SK-N-SH treated with all-trans-retinoic acid at 6 μM for 48 hours (cell line): ENCODE results near the gene GLDC.

Experiments
- ATAC-seq: fragments of 200-7000 bp; cut with Tn5 transposase; 3 replicates; pipeline ENCODE4 v1.9.1; 2020; ENCODE audit warnings: mild to moderate bottlenecking, moderate library complexity
- ARNTL ChIP-seq: fragments of 450-650 bp; formaldehyde crosslinking; IDR thresholded peaks from 2 replicates; pipeline ENCODE4 v1.5.0; 2020; ENCODE audit warnings: low read depth, mild to moderate bottlenecking, moderate library complexity, borderline replicate concordance
- BACH2 ChIP-seq: fragments of 250-450 bp; sonication (Bioruptor Pico); IDR thresholded peaks from 2 replicates; pipeline ENCODE4 v1.9.0; 2021; ENCODE audit warnings: mild to moderate bottlenecking, borderline replicate concordance
- CREB5 ChIP-seq: fragments of 250-450 bp; sonication (Bioruptor Pico); IDR thresholded peaks from 2 replicates; pipeline ENCODE4 v1.5.1; 2020; ENCODE audit warnings: low read depth, mild to moderate bottlenecking, moderate library complexity
- CSDC2 ChIP-seq: fragments of 250-450 bp; sonication (Bioruptor Pico); IDR thresholded peaks from 2 replicates; pipeline ENCODE4 v1.5.0; 2020; ENCODE audit warnings: mild to moderate bottlenecking, moderate library complexity
- CSRNP3 ChIP-seq: fragments of 250-450 bp; sonication (Bioruptor Pico); IDR thresholded peaks from 2 replicates; pipeline ENCODE4 v1.5.1; 2021; ENCODE audit warnings: mild to moderate bottlenecking, moderate library complexity
- ESRRG ChIP-seq: fragments of 250-450 bp; sonication (Bioruptor Pico); IDR thresholded peaks from 2 replicates; pipeline ENCODE4 v1.6.1; 2021; ENCODE audit warnings: mild to moderate bottlenecking
- GLIS3 ChIP-seq: fragments of 250-450 bp; sonication (Bioruptor Pico); IDR thresholded peaks from 2 replicates; pipeline ENCODE4 v1.5.0; 2020; ENCODE audit warnings: mild to moderate bottlenecking, moderate library complexity
- ISL1 ChIP-seq: fragments of 250-450 bp; sonication (Bioruptor Pico); IDR thresholded peaks from 2 replicates; pipeline ENCODE4 v2.1.2; 2022; ENCODE audit warnings: mild to moderate bottlenecking, moderate library complexity
- PATZ1 ChIP-seq: fragments of 250-450 bp; sonication (Bioruptor Pico); IDR thresholded peaks from 2 replicates; pipeline ENCODE4 v1.8.0; 2020; ENCODE audit warnings: mild to moderate bottlenecking, moderate library complexity, borderline replicate concordance
- POU6F1 ChIP-seq: fragments of 250-450 bp; sonication (Bioruptor Pico); IDR thresholded peaks from 2 replicates; pipeline ENCODE4 v1.8.0; 2021; ENCODE audit warnings: low read depth, mild to moderate bottlenecking, moderate library complexity, borderline replicate concordance
- PPARA ChIP-seq: fragments of 250-450 bp; sonication (Bioruptor Pico); IDR thresholded peaks from 2 replicates; pipeline ENCODE4 v1.5.0; 2020; ENCODE audit warnings: mild to moderate bottlenecking, borderline replicate concordance
- RARB ChIP-seq: fragments of 250-450 bp; sonication (Bioruptor Pico); IDR thresholded peaks from 2 replicates; pipeline ENCODE4 v1.8.0; 2021; ENCODE audit warnings: mild to moderate bottlenecking, moderate library complexity
- SNAI2 ChIP-seq: fragments of 250-450 bp; sonication (Bioruptor Pico); IDR thresholded peaks from 2 replicates; pipeline ENCODE4 v1.5.0; 2020; ENCODE audit warnings: mild to moderate bottlenecking, moderate library complexity
- TCF4 ChIP-seq: fragments of 250-450 bp; sonication (Bioruptor Pico); IDR thresholded peaks from 2 replicates; pipeline ENCODE4 v1.8.0; 2021; ENCODE audit warnings: mild to moderate bottlenecking, moderate library complexity, borderline replicate concordance
- TOX ChIP-seq: fragments of 250-450 bp; sonication (Bioruptor Pico); IDR thresholded peaks from 2 replicates; pipeline ENCODE4 v1.8.0; 2021; ENCODE audit warnings: mild to moderate bottlenecking, moderate library complexity, borderline replicate concordance
- ZC3H10 ChIP-seq: fragments of 250-450 bp; sonication (Bioruptor Pico); IDR thresholded peaks from 2 replicates; pipeline ENCODE4 v1.5.1; 2021; ENCODE audit warnings: mild to moderate bottlenecking, moderate library complexity
- ZFP3 ChIP-seq: fragments of 250-450 bp; sonication (Bioruptor Pico); IDR thresholded peaks from 2 replicates; pipeline ENCODE4 v1.5.0; 2020; ENCODE audit warnings: mild to moderate bottlenecking, moderate library complexity
- ZFP30 ChIP-seq: fragments of 450-650 bp; formaldehyde crosslinking; IDR thresholded peaks from 2 replicates; pipeline ENCODE4 v1.5.0; 2022; ENCODE audit warnings: mild to moderate bottlenecking, moderate library complexity
- ZNF565 ChIP-seq: fragments of 450-650 bp; formaldehyde crosslinking; conservative IDR thresholded peaks from 2 replicates; pipeline ENCODE4 v1.5.0; 2020; ENCODE audit warnings: low read depth, mild to moderate bottlenecking, moderate library complexity
- ZNF70 ChIP-seq: fragments of 450-650 bp; formaldehyde crosslinking; IDR thresholded peaks from 2 replicates; pipeline ENCODE4 v1.5.0; 2020; ENCODE audit warnings: mild to moderate bottlenecking, moderate library complexity
- ZNF8 ChIP-seq: fragments of 450-650 bp; formaldehyde crosslinking; IDR thresholded peaks from 2 replicates; pipeline ENCODE4 v1.5.0; 2020; ENCODE audit warnings: mild to moderate bottlenecking, moderate library complexity

Gene GLDC

GRCh38 chr9:6667080-6667479 is 21.6 kb upstream of the GLDC start (continued):
- TF ChIP-seq RARB (CRISPR knock-in tag) (no peak), ESRRG (CRISPR knock-in tag) (no peak), ISL1 (CRISPR knock-in tag) (no peak), CSDC2 (CRISPR knock-in tag) (no peak), TOX (CRISPR knock-in tag) (no peak), BACH2 (CRISPR knock-in tag) (no peak), GLIS3 (no peak)

GRCh38 chr9:6665628-6666027 is 20.1 kb upstream of the GLDC start:
- TF ChIP-seq GLIS3 (no peak), ARNTL (CRISPR knock-in tag) (no peak), RARB (CRISPR knock-in tag) (no peak), ZNF70 (CRISPR knock-in tag) (no peak), CSRNP3 (CRISPR knock-in tag) (no peak), PATZ1 (CRISPR knock-in tag) (no peak), PPARA (CRISPR knock-in tag) (no peak), ESRRG (CRISPR knock-in tag) (no peak), CREB5 (CRISPR knock-in tag) (no peak), ZNF8 (CRISPR knock-in tag) (no peak), SNAI2 (CRISPR knock-in tag) (no peak), ZNF565 (no peak)
- no peak for ATAC-seq

- no peak for ATAC-seq
- TF ChIP-seq CSRNP3 (CRISPR knock-in tag) (no peak), ZC3H10 (CRISPR knock-in tag) (no peak), RARB (CRISPR knock-in tag) (no peak), BACH2 (CRISPR knock-in tag) (no peak), ISL1 (CRISPR knock-in tag) (no peak), ZFP3 (CRISPR knock-in tag) (no peak), GLIS3 (no peak), ARNTL (CRISPR knock-in tag) (no peak), ZNF565 (no peak), ZNF70 (CRISPR knock-in tag) (no peak), PATZ1 (CRISPR knock-in tag) (no peak), PPARA (CRISPR knock-in tag) (no peak), CSDC2 (CRISPR knock-in tag) (no peak), SNAI2 (CRISPR knock-in tag) (no peak), POU6F1 (CRISPR knock-in tag) (no peak), ZFP30 (CRISPR knock-in tag) (no peak), CREB5 (CRISPR knock-in tag) (no peak), TCF4 (CRISPR knock-in tag) (no peak)
- TF ChIP-seq, all 23 proteins: peak for 0
Measured at GRCh38 chr9:6664204-6664680, 18.7 kb upstream of the GLDC start.
